Spleen (tissue), 7 donors: ENCODE measurements around the gene CFAP77.

ENCODE experiments used
- POLR2A ChIP-seq, 3 donors: fragments of 450-650 bp; IDR thresholded peaks; one replicate each; pipeline ENCODE4 v1.5.1; 2017; ENCODE audit warnings: antibody characterized with exemption in 3 of 3, mild to moderate bottlenecking in 1 of 3
- TF ChIP-seq, protein P1 (sequence below), 11 experiments: fragments of 200-600 bp in 7 of 11; fragments of 450-650 bp in 4 of 11; sonication (generic) in 4 of 11; IDR thresholded peaks in 8 of 11; conservative IDR thresholded peaks in 3 of 11; 1 replicate in 7 of 11; 2 replicates in 4 of 11; pipeline versions ENCODE4 v1.4.0 to v1.8.0; 2016 to 2021; ENCODE audit warnings: antibody characterized with exemption in 11 of 11, inconsistent platforms in 4 of 11, mild to moderate bottlenecking in 1 of 11
- donor health status: DM: no; HTN: no; CAD: no; lungs with moderate emphysema.
- donor health status: DM: no; HTN: no; CAD: no.
- donor health status: DM: no; HTN: no; CAD: no.

DNA sequence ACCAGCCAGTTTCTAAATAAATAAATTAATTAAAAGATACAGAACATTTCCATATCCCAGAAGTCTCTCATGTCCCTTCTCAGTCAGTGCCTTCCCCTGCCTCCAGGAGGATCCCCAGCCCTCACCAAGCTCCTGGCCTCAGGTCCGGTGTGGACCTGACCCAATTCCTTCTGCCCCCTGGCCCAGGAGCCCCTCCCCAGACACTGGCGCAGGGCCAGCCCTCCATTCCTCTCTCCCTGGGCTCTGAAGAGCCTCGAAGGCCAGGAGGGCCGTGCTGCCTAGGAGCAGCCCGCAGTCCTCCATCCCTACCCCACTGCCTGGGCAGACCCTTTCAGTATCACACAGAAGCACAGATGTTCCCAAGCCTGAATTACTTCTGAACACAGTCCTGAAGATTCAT, 110.6 kb downstream of the CFAP77 start:
- TF ChIP-seq, protein P1, sequence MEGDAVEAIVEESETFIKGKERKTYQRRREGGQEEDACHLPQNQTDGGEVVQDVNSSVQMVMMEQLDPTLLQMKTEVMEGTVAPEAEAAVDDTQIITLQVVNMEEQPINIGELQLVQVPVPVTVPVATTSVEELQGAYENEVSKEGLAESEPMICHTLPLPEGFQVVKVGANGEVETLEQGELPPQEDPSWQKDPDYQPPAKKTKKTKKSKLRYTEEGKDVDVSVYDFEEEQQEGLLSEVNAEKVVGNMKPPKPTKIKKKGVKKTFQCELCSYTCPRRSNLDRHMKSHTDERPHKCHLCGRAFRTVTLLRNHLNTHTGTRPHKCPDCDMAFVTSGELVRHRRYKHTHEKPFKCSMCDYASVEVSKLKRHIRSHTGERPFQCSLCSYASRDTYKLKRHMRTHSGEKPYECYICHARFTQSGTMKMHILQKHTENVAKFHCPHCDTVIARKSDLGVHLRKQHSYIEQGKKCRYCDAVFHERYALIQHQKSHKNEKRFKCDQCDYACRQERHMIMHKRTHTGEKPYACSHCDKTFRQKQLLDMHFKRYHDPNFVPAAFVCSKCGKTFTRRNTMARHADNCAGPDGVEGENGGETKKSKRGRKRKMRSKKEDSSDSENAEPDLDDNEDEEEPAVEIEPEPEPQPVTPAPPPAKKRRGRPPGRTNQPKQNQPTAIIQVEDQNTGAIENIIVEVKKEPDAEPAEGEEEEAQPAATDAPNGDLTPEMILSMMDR (IDR thresholded peaks at IDR 0.05 in 8 of 11, conservative IDR thresholded peaks at IDR 0.05 in 3 of 11), result no peak
- no peak for TF ChIP-seq POLR2A (IDR thresholded peaks at IDR 0.05)
